DND-41 (cell line): ENCODE results near the gene SFMBT2.

ENCODE experiments used
- ATAC-seq: fragments of 200-7000 bp; cut with Tn5 transposase; 3 replicates; pipeline ENCODE4 v1.9.1; 2021; ENCODE audit warnings: low read depth; ENCODE audit not compliant: insufficient read depth
- DNase-seq: peaks from one replicate; pipeline ENCODE4 v3.0.0-alpha.2; 2020
- H2AFZ ChIP-seq: 2 replicates; pipeline ENCODE4 v1.6.0; 2012; ENCODE audit warnings: low read depth, low read length
- H3K27ac ChIP-seq: 2 replicates; pipeline ENCODE4 v1.5.1; 2012; ENCODE audit warnings: low read length, inconsistent platforms
- H3K27me3 ChIP-seq: fragments of 200-600 bp; sonication (generic); 2 replicates; pipeline ENCODE4 v1.6.0; 2012; ENCODE audit warnings: low read length, mild to moderate bottlenecking, inconsistent platforms; ENCODE audit not compliant: insufficient read depth, poor library complexity
- H3K36me3 ChIP-seq: 2 replicates; pipeline ENCODE4 v1.5.1; 2012; ENCODE audit warnings: low read length, inconsistent platforms; ENCODE audit not compliant: insufficient read depth
- H3K4me1 ChIP-seq: 2 replicates; pipeline ENCODE4 v1.5.1; 2012; ENCODE audit warnings: mild to moderate bottlenecking, low read length; ENCODE audit not compliant: insufficient read depth
- H3K4me2 ChIP-seq: 2 replicates; pipeline ENCODE4 v1.6.0; 2012; ENCODE audit warnings: mild to moderate bottlenecking, moderate library complexity, low read length, inconsistent platforms; ENCODE audit not compliant: insufficient read depth
- H3K4me3 ChIP-seq, 2 experiments: fragments of 200-600 bp in 1 of 2; shearing (Covaris generic) in 1 of 2; 2 replicates each; pipeline ENCODE4 v1.5.1; 2012 to 2016; ENCODE audit warnings: inconsistent platforms in 2 of 2, low read length in 2 of 2, mild to moderate bottlenecking in 2 of 2, low read depth in 1 of 2, moderate library complexity in 1 of 2
- H3K79me2 ChIP-seq: 2 replicates; pipeline ENCODE4 v1.6.0; 2012; ENCODE audit warnings: low read length, inconsistent platforms; ENCODE audit not compliant: insufficient read depth
- H3K9ac ChIP-seq: 2 replicates; pipeline ENCODE4 v1.6.0; 2012; ENCODE audit warnings: low read depth, mild to moderate bottlenecking, inconsistent platforms, low read length, moderate library complexity
- H3K9me3 ChIP-seq: 2 replicates; pipeline ENCODE4 v1.5.1; 2012; ENCODE audit warnings: low read length, moderate library complexity, mild to moderate bottlenecking, inconsistent platforms; ENCODE audit not compliant: insufficient read depth, severe bottlenecking
- H4K20me1 ChIP-seq: 2 replicates; pipeline ENCODE4 v1.6.0; 2012; ENCODE audit warnings: low read length; ENCODE audit not compliant: insufficient read depth
- EZH2 ChIP-seq: IDR thresholded peaks from 3 replicates; pipeline ENCODE4 v1.6.1; 2012; ENCODE audit warnings: borderline replicate concordance, low read depth, mild to moderate bottlenecking, moderate library complexity, low read length, inconsistent platforms; ENCODE audit not compliant: severe bottlenecking
- TF ChIP-seq, protein P1 (sequence below): IDR thresholded peaks from 2 replicates; pipeline ENCODE4 v1.5.1; 2012; ENCODE audit warnings: borderline replicate concordance, low read length, moderate library complexity, mild to moderate bottlenecking; ENCODE audit not compliant: poor library complexity, severe bottlenecking; ENCODE audit errors: extremely low read depth

SFMBT2 gene

DNA sequence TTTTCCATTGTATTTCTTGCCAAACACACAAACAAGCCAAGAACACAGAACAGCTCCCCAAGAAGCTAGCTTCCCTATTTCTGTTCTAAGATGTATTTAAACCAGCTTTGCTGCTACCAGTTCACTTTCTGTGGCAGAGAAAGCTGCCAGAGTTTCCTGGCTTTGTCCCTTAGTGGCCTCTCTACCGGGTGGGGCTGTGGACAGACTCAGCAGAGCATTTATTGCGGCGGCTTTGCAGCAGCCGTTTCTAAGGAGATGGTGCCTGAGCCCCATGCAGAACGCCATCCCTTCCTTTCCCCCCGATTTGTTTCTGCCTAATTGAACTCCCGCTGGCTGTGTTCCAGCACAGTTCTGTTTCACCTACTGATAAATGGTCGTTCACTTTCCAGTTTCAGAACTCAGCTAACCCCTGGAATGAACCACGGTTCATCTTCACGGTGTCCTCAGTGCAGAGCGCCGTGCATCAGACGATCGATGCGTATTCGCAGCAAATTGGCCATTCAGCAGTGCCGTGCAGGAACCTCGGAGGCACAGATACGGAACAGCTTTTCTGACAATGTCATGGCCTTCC is 33.8 kb upstream of the SFMBT2 start:
- no peak overlapping the region for H3K9ac ChIP-seq
- DNase-seq: no peak

DNA sequence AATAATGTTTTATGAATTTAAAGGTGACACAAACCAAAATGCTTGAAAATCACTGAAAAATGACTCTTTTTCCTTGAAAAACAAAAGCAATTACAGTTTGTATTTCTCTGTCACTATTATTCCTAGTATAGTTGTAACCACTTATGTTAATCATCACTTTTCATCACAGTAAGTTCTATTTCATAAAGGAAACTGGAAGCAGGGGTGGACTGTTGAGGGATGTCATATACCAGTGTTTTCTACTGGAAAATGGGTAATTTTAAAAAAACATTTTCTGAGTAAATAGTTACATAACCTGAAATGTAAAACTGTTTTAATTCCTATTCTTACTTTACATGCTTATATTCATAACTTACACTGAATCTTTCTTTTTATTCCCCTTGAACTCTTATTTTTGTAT is 32.2 kb upstream of the SFMBT2 start:
- H3K27me3 ChIP-seq: no peaks in the 10 kb centered on the region
- DNase-seq: no peak
- no peaks in the 10 kb centered on the region for H3K36me3 ChIP-seq
- H3K4me2 ChIP-seq: no peak overlapping the region
- H3K9me3 ChIP-seq: peaks cover 2% of the 10 kb centered on the region
- no peak overlapping the region for H3K27ac ChIP-seq
- H3K9ac ChIP-seq: no peak overlapping the region
- H3K79me2 ChIP-seq: no peaks in the 10 kb centered on the region
- no peak overlapping the region for H3K4me3 ChIP-seq
- ATAC-seq: no peak
- no peak overlapping the region for H2AFZ ChIP-seq
- no peaks in the 10 kb centered on the region for H3K4me1 ChIP-seq
- H4K20me1 ChIP-seq: no peaks in the 10 kb centered on the region
- TF ChIP-seq EZH2: no peak
- TF ChIP-seq, protein P1, sequence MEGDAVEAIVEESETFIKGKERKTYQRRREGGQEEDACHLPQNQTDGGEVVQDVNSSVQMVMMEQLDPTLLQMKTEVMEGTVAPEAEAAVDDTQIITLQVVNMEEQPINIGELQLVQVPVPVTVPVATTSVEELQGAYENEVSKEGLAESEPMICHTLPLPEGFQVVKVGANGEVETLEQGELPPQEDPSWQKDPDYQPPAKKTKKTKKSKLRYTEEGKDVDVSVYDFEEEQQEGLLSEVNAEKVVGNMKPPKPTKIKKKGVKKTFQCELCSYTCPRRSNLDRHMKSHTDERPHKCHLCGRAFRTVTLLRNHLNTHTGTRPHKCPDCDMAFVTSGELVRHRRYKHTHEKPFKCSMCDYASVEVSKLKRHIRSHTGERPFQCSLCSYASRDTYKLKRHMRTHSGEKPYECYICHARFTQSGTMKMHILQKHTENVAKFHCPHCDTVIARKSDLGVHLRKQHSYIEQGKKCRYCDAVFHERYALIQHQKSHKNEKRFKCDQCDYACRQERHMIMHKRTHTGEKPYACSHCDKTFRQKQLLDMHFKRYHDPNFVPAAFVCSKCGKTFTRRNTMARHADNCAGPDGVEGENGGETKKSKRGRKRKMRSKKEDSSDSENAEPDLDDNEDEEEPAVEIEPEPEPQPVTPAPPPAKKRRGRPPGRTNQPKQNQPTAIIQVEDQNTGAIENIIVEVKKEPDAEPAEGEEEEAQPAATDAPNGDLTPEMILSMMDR: no peak

More for the DNA sequence above, 33.8 kb upstream of the SFMBT2 start:
- TF ChIP-seq, protein P1: no peak
- no peak for TF ChIP-seq EZH2
- Histone ChIP-seq H3K27ac (no peak overlapping the region), H3K36me3 (no peaks in the 10 kb centered on the region), H3K4me1 (no peaks in the 10 kb centered on the region), H3K4me3 (no peak overlapping the region), H2AFZ (no peak overlapping the region), H4K20me1 (no peaks in the 10 kb centered on the region), H3K4me2 (no peak overlapping the region), H3K27me3 (no peaks in the 10 kb centered on the region), H3K9me3 (peaks cover 18% of the 10 kb centered on the region), H3K79me2 (no peaks in the 10 kb centered on the region)
- no peak for ATAC-seq

DNA sequence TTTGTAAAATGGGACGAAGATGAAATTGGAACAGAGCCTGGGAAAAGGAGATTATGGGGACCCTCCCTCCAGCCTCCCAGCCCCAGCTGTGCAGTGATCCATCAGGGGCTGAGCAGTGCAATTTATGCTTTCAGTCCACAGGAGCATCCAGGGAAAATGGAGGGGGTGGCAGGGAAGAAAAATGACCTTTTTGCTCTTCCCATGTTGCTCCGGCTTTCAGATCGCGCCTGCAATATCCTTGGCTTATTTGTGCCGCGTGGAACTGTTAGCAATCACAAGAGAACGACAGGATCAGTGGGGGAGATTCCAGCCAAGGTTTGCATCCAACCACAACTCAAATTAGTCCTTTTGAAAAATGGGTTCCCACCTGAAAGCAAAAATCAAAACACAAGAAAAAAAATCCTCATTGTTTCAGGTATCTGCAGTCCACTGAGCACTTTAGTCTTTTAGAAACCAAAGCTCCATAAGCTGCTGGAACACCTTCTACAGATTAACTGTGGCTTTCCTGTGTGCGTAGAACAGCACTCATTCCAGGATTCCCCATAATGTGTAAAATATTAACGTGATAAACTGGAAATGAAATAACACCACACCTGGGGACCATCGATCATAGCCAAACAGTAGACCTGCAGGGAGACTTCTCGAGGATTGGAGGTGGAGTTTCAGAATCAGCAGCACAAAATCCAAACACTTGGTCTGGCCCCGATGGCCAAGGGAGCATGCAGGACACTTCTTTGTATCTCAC is 30.7 kb upstream of the SFMBT2 start:
- Histone ChIP-seq H3K27me3 (no peaks in the 10 kb centered on the region), H3K4me3 (no peak overlapping the region), H3K27ac (no peak overlapping the region), H3K79me2 (no peaks in the 10 kb centered on the region), H3K9ac (no peak overlapping the region), H3K9me3 (no peaks in the 10 kb centered on the region), H2AFZ (no peak overlapping the region), H3K36me3 (no peaks in the 10 kb centered on the region), H3K4me2 (no peak overlapping the region), H4K20me1 (no peaks in the 10 kb centered on the region), H3K4me1 (peaks cover 6% of the 10 kb centered on the region; the same call in 1 of the 2 replicates)
- TF ChIP-seq, protein P1: no peak
- no peak for DNase-seq
- ATAC-seq: no peak
